HG02943 (cell line): ENCODE measurements around the gene CPOX.

Experiments
- ATAC-seq: cut with Tn5 transposase; IDR thresholded peaks from one replicate; pipeline ENCODE4 v1.9.1; 2021; ENCODE audit warnings: mild to moderate bottlenecking, low read depth, moderate library complexity; ENCODE audit not compliant: unreplicated experiment

The CPOX gene

DNA sequence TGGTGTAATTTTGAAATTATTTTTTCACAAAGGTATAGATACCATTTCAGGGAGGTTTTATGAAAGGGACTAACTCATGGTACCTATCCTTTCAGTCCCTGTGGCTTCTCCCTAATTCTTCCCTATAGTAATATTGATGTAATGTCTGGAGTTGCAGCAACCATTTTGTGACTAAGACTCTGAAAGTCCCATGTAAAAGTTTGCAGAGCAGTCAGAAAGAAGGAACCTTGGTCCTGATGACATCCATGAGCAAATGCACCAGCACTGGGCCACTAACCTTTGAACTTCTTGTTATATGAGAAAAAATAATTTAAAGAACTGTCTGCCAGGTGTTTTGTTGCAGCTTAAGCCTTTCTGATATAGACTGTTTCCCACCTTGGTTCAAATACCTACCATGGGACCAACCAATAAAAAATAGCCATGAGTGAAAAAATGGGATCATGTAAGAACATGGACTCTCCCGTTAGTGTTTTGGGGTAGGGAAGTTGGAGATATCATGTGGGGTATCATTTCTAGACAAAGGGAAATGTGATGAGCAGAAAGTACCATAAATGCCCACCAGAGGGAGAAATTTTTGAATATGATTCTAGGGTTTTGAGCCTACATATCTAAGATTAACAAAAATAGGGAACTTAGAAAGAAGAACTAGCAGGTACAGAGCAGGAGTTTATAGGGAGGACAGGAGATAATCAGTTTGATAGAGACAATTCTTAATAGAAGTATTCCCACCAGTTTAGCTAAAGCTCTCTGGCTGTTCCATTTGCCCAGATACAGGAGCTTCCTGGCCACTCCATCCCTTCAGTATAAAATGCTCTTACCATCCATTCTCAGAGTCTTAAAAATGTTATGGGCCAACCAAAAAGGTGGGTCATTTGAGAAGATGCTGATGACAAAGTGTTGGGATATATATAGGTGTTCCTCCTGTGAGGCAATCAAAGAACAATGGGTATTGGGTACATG, 3.4 kb upstream of the CPOX start:
- ATAC-seq = no peak

DNA sequence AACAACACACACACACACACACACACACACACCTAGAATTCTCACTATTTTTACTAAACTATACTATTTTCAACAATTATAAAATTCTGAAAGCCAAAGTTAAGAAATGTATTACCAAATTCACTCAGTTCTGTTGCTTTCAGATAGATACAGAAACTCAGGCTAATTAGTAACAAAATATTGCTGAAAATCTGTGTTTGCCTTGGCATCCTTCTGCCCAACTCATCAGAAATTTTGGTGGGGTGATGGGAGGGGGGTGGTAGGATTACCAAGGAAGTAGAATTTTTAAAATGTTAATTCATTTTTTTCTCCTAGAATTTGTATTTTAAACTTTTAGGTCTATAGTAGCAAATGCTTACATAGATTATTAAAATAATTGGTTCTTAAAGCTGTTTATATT, 2.7 kb upstream of the CPOX start:
- no peak for ATAC-seq

DNA sequence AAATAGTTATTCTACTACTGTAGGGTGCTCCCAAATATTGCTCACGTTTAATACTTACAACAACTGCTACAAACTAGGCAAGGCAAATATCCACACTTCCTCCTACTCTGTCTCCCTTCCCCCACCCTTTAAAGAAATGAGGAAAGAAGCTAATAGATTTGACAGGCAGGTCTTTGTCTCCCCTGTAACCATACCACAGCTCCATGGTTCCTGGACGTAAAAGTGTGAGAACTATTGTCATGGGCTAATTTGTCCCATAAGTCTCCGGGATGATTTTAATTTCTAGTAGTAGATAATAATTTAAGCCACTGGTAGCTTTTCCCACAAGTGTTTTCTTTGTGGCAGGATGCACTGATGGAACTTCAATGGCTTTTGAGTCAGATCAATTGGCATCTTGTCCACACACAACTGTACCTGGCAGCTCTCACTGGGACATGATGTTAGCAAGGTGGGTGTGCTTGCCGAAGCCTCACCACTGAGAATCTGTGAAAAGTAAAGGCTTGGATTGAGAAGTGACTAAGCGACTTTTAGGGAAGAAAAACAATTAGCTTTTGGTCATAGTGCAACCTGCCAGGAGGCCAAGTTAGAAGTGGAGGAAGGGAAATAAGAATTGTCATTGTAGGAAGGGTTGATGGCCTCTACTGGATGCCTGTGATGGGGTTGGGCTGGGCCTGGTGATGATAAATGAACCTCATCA, 1.4 kb upstream of the CPOX start:
- no peak for ATAC-seq

DNA sequence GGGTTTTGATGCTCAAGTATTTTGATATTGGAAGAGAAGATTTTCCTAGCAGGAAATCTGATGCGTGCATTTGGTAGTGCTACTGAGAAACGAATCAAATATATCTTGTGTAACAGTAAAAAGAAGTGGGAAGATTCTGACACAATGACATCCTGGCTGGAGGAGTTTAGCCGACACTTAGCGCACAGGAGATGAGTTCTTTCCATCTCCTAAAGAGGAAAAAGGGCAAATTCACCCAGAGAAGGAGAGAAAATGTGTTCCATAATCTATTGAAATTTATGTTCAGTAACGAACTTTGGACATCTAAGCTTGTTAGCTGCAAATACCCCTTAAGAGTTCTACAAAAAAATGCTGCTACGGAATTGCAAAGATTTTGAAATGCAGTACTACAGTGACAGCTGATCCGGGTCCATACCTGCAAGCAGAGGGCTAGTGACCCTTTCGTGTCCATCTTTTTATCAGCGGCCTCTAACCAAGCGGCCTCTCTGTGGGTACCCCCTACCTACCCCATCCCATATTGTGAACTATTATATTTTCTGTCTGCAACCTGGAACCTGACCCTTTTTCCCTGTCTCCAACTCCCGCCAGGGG, 971 bp downstream of the CPOX start:
- no peak for ATAC-seq

DNA sequence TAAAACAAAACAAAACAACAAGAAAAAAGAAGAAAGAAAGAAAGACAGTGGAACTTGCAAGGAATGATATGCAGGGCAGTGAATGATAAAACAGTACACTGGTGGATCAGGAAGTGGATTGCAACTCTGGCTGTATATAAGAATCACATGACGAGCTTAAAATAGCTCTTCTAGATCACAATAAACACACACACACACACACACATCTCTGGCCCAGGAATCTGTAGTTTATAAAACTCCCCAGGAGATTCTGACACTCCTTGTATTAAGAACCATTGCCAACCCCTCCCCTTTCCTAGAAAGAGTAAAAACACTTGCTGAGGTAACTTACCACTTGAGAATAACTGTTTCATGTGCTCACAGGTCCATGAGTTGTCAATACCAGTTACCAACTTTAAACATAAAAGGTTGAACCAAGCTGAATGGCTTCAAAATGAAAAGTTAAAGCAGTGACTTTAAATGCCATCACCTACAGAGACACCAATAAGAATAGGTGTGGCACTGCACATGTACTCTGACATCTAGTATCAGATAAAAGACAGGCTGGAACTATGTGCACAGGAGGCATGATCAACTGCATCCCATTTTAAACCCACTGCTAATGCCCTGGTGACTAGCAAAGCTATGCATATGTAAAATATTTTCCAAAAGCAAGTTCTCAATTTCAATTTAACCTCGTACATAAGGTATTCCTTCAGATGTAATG, 3.9 kb downstream of the CPOX start:
- ATAC-seq = no peak

DNA sequence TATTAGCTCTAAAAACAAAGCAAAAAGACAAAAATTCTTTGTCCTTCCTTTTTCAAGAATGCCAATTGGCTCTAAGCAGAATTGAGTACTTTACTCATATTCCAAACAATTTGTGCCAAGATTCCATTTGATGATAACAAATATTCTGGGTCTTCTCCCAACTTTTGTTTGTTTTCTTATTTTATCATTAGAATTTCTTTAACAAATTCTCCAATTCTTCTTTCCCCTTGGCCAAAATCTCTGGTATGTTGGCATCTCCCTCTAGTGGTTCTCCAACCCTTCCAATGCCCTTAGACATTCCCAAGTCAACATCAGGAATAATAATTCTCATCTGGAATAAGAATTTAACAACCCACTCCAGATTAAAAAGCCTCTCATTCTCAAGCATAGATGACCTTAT, 5.3 kb downstream of the CPOX start:
- no peak for ATAC-seq

DNA sequence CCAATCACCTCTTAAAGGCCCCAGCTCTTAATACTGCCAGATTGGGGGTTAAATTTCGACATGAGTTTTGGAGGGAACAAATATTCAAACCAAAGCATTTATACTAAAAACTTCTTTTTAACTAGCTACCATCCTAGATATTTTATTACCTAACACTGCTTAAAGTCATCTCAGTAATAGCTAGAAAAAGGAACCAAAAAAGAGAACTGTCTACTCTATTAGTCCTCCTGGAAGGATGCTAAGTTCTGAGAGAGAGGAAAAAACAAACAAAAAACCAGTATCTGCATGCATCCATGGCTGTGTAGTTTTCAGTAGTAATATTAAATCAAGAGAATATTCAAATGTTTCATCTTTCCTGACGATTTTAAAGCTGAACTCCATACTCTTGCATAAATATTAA, 5.8 kb downstream of the CPOX start:
- ATAC-seq = no peak

DNA sequence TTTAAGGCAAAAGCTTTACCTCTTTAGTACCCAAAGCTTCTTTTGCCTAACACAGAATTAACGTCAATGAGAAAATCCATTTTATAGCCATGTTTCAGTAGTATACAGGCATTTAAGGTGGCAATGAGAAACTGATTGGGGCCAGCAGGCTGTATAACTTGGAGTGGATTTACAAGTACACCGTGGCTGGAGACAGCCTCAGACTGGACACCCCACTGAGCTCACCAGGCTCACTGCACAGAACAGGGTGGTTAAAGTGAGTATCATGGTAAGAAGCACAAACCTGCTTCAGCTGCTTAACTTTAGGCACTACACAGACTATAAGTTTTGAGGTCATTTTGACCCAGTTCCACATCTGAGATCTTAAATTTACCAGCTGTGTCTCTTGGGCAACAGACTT, 8.9 kb downstream of the CPOX start:
- no peak for ATAC-seq

DNA sequence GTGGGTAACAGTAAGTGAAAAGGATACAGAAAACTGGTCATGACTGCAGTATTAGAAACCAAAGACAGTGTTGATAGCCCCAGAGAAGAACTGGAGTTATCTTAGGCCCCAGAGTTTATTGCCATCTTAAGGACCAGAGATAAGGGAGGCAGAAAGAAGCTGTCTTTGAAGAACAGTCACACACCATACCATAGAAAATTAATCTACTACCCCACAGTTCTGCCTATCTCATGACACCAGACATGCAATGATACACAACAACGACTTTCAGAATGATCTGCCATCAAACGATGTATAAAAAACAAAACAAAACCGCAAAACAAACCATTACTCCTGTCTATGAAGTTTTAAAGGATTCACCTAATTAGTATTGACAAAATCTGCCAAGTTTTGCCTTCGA, 9.6 kb downstream of the CPOX start:
- ATAC-seq = no peak

DNA sequence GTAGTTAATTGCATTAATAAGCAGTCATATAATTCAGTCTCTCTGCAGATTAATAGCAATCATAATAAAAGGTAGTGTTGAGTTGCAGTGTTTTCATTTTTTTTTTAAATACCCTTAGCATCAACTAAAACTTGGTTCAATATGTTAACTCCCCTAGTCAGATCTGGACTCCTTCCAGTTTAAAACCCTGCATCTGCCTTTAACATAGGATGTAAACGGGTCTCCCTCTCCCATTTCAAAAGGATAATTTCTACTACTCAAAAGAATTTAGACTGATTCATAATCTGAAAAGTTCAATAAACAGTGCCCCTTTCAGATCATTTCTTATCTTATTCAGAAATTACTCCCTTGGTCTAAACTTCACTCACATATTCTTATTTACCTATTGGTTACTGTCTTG, 11.4 kb downstream of the CPOX start:
- no peak for ATAC-seq

DNA sequence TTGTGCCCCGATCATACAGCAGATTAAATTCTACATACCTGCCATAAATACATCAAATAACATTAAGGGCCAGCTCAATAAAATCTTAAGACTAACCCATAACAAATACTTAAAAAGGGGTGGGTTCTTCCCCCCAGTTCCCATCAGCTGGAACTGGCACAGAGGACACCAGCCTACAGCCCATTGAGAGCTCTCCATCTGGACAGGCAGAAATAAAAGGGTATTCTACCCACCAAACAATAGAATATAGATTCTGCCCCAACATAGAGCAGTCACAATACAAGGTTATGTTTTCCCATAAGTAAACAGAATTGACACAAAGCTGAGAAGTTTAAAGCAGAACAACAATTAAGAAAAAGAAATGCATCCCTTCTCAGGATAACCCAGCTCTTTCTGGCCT, 11.9 kb downstream of the CPOX start:
- ATAC-seq = no peak

DNA sequence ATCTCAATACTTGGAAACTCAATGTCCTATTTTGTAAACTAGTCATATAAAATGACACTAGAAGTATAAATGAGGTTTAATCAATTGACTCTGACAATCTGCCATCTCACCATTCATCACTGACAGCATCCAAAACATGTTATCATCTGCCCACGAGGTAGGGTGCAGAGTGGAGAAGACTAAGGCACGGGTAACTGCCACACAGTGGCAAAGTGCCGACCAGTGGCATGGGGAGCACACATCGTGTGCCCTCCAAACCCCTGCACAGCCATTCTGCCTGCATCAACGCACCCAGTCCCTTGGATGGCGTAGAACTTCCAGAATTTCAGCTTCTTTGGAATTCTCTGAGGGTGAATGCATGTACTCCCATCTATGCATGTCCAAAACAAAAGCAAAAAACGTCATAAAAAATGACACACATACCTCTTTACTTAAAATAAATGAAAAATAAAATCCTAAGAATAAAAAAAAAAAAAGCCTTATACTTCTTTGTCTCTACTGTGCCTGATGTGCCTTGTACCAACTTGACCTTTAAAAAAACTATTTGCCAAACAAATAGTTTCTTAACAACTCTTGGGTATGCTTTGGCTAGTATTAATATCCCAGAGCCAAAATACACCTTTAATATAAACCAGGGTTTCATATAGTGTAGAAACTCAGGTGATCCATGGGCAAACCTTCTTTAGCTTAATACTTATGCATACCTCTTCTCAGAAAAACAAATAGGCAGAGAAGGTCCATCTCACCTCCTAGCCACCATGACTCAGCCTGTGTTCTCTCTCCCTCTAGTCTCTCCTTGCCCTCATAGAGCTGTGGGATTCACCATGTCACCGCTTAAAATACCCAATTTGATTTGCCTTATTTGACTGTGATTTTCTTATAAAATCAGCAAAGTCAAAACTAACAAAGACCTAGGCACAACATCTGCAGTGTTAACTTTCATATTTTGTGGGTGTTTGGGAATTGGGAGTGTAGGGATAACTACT, 12.7 kb downstream of the CPOX start:
- ATAC-seq = no peak

DNA sequence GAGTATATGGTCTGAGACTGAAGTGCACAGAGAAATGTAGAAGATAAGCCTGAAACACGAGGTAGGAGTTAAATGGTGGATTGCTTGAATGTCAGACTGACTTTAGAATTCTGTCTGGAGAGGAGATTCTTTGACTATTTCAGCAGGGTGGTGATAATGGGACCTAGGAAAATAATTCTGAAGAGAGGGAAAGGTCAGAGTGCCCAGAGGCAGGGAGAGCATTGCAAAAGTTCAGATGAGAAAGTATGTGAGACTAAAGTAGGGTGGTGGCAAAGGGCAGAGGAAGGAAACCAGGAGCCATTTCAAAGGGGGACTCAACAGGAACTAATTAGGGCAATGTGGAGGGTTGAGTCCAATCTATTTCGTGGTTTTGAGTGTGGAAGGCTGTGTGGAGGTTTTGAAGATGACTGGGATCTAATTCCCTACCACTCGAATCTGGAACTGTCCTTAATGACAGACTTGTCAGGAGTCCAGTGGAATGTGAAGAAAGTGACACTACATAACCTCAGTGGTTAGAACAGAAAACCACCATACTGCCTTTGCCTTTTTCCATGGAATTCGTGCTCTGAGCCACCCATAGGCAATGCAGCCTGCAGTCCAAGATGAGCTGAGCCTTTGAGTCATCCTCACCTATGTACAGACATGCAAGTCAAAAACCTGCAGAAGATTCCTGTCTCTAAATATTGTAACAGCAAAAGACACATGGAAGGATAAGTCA, 16.1 kb downstream of the CPOX start:
- ATAC-seq = no peak

DNA sequence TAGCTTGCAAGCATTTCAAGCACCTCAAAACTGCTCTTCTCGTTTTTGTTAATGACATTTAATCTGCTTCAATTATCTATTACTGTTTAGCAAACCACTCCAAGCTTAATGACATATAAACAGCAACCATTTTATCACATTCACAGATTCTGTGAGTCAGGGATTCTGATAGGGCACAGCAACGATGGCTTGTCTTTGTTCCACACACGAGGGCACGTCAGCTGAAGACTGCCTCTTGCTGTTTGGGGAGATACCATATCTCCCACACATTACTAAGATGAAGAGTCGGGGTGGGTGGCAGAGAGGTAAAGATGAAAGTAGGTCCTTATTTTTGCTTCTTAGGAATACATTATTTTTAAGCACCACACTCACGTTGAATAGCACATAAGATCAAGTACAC, 19.3 kb downstream of the CPOX start:
- no peak for ATAC-seq

DNA sequence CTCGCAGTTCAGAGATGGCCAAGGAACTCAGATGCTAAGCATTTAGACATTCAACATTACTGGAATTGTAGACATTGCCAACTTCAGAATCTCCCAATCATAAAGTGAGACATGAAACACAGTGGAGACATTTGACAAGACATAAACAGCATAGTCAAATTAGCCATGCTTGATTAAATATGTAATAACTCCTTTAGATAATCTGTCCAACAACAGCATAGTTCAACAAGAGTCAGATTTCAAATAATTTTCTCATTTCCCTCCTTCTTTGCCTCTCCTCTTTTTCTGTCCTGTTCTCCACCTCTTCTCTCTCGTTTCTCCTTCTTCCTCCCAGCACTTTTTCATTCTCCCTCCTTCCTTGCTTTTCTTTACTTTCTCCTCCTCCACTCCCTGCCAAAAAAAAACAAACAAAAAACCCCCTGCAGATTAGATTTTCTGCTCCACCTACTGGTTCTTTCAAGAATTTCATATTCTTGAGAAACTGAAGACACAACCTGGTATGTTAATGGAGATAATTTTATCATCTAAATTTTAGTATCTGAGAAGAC, 20.2 kb downstream of the CPOX start:
- ATAC-seq = no peak

DNA sequence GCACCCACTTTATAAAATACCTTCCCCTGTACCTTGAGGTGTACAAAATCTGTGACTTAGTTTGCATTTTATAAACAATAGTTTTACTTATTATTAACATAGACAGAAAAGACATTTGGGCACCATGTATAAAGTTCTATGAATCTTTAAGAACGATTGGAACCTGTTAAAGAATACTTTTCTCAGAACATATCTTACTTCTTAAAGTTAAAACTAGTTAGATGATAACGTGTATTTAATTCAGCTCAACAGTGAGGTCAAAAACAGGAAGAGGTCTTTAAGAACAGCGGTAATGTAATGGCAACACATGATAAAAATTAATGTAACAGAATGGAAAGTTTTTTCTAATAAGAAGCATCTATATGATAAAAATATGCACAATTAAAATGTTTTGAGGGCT, 25.0 kb downstream of the CPOX start:
- ATAC-seq = no peak

DNA sequence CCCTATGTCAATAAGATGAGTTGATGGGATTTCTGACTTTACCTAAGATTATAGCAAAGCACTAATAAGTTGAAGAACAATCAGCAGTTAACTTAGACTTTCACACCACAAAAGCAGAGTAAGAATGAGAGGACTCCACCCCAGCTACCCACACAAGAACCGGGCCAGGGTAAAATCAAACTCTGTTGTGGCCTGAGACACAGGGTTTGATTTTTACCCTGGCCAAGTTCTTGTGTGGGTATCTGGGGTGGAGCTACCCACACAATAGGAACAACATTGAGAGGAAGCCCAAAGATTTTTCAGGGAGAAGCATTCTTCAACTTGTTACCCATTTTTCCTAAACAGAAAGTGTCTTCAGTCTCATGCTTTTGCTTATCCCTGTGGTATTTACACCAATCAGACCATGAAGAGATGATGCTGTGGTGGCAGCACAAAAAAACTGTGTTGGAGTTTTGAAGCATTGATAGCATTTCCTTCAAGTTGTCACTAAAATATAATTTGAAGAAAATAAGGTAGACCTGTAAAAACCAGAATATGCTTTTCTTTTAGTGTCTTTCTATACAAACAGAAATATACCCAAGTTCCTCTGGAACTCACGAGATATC, 25.6 kb downstream of the CPOX start:
- ATAC-seq = no peak

DNA sequence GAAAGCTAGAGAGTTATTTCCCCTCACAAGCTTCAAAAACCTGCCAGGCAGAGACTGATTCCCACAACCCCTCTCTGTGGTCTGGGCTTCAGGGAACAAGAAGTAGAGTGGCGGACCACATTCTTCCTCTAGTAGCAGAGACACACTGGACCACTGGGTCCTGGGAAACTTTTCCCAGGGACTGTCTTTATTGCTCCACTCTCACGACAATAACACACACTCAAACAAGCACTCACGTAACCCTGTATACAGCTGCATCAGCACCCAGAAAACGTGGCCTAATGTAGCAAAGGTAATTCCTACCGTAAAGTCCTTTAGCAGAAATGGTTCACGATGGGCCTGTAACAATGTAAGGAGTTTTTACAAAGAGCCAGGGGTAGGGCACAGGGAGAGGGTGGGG, 27.6 kb downstream of the CPOX start:
- ATAC-seq = no peak
